HL-60 (cell line): ENCODE measurements around the gene KCTD5.
"Not testable (repeated sequence)": the region's sequence is repeated elsewhere in the genome, so short reads cannot be mapped to it uniquely, and the experiment has no call there.

Source experiments
- DNase-seq, 2 experiments: peaks; one replicate each; pipeline ENCODE4 v3.0.0-alpha.2; 2010 to 2020; ENCODE audit warnings: low read depth in 1 of 2, low spot score in 1 of 2
- H3K27ac ChIP-seq: fragments of 250-450 bp; sonication (Bioruptor Pico); replicated peaks from 2 replicates; pipeline ENCODE4 v1.5.1; 2020; ENCODE audit warnings: mild to moderate bottlenecking, moderate library complexity
- H3K27me3 ChIP-seq: fragments of 250-450 bp; sonication (Bioruptor Pico); 2 replicates; pipeline ENCODE4 v1.5.1; 2021; ENCODE audit warnings: mild to moderate bottlenecking, moderate library complexity; ENCODE audit not compliant: insufficient read depth, poor library complexity, severe bottlenecking
- H3K4me3 ChIP-seq: replicated peaks from 2 replicates; pipeline ENCODE4 v1.5.1; 2011; ENCODE audit warnings: mild to moderate bottlenecking, control low read depth, low read length; ENCODE audit not compliant: insufficient read depth
- GABPA ChIP-seq: IDR thresholded peaks from 2 replicates; pipeline ENCODE4 v1.6.1; 2012; ENCODE audit warnings: low read depth
- POLR2AphosphoS5 ChIP-seq: IDR thresholded peaks from 2 replicates; pipeline ENCODE4 v1.6.1; 2012; ENCODE audit warnings: low read depth
- SPI1 ChIP-seq: IDR thresholded peaks from 2 replicates; pipeline ENCODE4 v1.6.1; 2012; ENCODE audit warnings: low read depth, mild to moderate bottlenecking, borderline replicate concordance
- long read RNA-seq: library from polyadenylated mRNA; unstranded; transcript quantifications from one replicate; pipeline ENCODE4 v2.0.0, GENCODE V29; 2020
- TF ChIP-seq, protein P1 (sequence below): IDR thresholded peaks from one replicate; pipeline ENCODE4 v1.5.1; 2011; ENCODE audit warnings: low read length, control low read depth, inconsistent platforms; ENCODE audit not compliant: insufficient read depth
- TF ChIP-seq, protein P2 (sequence below): IDR thresholded peaks from 2 replicates; pipeline ENCODE4 v1.6.1; 2012; ENCODE audit warnings: low read depth; ENCODE audit not compliant: insufficient replicate concordance

Gene KCTD5, protein sequence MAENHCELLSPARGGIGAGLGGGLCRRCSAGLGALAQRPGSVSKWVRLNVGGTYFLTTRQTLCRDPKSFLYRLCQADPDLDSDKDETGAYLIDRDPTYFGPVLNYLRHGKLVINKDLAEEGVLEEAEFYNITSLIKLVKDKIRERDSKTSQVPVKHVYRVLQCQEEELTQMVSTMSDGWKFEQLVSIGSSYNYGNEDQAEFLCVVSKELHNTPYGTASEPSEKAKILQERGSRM
- long read RNA-seq, transcript KCTD5-201 (6 exons, 2,482 nt): major isoform, 56 of 61 reads
- long read RNA-seq, partial matches to known transcripts: 2 of 61 reads
- long read RNA-seq, other reads (novel, unspliced or antisense): 3 of 61 reads

DNA sequence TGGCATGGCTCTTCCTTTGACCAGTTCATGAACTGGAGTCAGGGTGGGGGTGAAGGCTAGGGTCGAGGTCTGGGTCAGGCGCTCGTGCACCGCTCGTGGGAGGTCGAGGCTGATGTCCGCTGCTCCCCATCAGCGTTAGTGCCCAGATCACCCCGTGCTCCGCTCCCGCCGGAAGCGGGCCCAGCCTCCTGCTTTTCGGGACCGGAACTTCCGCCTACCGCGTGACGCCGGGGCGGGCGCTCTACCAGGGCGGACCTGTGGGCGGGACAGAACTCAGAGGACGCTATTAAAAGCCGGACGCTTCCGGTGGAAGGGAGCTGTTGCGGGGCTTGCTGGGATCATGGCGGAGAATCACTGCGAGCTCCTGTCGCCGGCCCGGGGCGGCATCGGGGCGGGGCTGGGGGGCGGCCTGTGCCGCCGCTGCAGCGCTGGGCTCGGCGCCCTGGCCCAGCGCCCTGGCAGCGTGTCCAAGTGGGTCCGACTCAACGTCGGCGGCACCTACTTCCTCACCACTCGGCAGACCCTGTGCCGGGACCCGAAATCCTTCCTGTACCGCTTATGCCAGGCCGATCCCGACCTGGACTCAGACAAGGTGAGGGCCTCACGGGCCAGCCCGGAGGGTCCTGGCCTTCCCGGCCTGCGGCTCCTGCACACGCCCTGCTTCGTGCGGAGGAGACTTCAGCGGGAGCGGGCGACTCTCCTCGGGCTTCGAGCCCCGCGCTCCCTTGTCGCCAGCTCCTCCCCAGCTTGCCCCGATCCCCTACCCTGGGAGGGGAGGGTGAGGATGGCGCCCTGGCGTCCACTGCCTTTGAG, at the start of gene KCTD5:
Gene KCTD5 (plus strand): TSS at position 315 of the 813 bp plus-strand sequence. CDS start 26 bp downstream, at position 341.
- Histone ChIP-seq H3K27ac (peak within 1 kb of the TSS; percentile 73), H3K27me3 (no peaks in the 10 kb centered on the region), H3K4me3 (peak within 1 kb of the TSS; percentile 100)
- TF ChIP-seq, protein P1, sequence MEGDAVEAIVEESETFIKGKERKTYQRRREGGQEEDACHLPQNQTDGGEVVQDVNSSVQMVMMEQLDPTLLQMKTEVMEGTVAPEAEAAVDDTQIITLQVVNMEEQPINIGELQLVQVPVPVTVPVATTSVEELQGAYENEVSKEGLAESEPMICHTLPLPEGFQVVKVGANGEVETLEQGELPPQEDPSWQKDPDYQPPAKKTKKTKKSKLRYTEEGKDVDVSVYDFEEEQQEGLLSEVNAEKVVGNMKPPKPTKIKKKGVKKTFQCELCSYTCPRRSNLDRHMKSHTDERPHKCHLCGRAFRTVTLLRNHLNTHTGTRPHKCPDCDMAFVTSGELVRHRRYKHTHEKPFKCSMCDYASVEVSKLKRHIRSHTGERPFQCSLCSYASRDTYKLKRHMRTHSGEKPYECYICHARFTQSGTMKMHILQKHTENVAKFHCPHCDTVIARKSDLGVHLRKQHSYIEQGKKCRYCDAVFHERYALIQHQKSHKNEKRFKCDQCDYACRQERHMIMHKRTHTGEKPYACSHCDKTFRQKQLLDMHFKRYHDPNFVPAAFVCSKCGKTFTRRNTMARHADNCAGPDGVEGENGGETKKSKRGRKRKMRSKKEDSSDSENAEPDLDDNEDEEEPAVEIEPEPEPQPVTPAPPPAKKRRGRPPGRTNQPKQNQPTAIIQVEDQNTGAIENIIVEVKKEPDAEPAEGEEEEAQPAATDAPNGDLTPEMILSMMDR: no peak
- TF ChIP-seq POLR2AphosphoS5 (peak; percentile 95), SPI1 (no peak), GABPA (peak; percentile 100)
- TF ChIP-seq, protein P2, sequence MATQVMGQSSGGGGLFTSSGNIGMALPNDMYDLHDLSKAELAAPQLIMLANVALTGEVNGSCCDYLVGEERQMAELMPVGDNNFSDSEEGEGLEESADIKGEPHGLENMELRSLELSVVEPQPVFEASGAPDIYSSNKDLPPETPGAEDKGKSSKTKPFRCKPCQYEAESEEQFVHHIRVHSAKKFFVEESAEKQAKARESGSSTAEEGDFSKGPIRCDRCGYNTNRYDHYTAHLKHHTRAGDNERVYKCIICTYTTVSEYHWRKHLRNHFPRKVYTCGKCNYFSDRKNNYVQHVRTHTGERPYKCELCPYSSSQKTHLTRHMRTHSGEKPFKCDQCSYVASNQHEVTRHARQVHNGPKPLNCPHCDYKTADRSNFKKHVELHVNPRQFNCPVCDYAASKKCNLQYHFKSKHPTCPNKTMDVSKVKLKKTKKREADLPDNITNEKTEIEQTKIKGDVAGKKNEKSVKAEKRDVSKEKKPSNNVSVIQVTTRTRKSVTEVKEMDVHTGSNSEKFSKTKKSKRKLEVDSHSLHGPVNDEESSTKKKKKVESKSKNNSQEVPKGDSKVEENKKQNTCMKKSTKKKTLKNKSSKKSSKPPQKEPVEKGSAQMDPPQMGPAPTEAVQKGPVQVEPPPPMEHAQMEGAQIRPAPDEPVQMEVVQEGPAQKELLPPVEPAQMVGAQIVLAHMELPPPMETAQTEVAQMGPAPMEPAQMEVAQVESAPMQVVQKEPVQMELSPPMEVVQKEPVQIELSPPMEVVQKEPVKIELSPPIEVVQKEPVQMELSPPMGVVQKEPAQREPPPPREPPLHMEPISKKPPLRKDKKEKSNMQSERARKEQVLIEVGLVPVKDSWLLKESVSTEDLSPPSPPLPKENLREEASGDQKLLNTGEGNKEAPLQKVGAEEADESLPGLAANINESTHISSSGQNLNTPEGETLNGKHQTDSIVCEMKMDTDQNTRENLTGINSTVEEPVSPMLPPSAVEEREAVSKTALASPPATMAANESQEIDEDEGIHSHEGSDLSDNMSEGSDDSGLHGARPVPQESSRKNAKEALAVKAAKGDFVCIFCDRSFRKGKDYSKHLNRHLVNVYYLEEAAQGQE: peak; percentile 63
- DNase-seq: peak; percentile 92 to 97

DNA sequence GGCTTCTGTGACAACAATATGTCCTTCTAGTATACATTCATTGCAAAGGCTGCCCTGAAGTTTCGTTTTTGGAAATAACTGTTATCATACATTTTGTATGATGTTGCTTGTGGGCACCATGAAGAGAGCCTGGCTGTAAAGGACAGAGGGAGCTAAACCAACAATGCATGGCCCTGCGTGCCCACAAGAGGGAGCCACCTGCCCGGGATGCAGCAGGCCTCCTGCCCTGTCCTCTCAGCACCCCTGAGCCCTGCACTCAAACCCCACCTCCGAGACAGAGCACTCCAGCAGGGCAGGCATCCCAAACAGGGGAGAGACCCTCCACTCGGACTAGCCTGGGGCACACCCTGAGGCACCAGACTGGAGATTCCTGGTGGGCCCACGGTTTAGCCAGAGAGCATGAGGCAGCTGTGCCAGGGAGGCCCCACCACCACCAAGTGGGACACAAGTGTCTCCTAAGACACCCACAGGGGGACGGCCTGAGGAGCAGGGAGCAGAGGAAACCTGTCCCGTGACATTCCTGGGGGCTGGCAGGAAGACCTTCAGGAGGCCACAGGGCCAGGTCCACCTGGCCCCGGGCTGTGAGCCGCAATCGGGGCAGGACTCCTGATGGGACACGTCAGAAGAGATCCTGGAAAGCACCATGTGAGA, 43.1 kb upstream of the KCTD5 start:
- not testable (repeated sequence) for H3K27me3 ChIP-seq, H3K4me3 ChIP-seq, DNase-seq, H3K27ac ChIP-seq

DNA sequence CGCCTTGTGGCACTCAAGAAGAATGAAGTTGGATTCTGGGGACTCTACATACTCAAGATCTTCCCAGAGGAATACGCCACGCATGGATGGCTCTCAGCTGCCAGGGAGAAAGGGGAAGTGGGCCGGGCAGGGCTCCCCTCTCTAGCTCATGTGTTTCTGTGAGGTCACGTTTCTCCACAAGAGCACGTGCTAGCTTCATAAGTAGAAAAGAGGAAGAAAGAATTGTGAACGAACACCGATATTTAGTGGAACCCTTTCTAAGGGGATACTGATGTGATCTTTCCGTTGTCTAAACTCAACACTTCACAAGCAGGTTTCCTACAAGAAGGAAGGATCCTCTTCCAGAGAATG, 42.6 kb upstream of the KCTD5 start:
- not testable (repeated sequence) for H3K27ac ChIP-seq, H3K27me3 ChIP-seq, H3K4me3 ChIP-seq
- DNase-seq: peak in 1 of 2 experiments; percentile 4

DNA sequence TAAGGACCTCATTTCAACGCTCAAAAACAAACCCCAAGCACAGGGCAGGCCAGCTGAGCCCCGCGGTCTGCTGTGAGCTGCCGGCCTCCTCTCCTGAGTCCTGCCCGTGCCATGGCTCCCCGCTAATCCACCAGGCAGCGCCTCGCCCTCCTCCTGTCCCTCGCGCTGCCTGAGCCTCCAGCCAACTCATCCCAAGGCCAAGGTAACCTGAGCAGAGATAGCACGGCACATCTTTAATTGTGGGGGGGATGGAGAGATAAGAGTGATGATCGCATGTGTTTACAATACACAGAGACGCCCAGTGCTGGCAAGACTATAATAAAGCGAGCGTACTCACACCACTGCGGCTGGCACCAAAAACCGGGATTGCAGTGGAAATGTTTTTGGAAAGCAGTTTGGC, 39.8 kb upstream of the KCTD5 start:
- H3K27ac ChIP-seq, H3K27me3 ChIP-seq, DNase-seq, H3K4me3 ChIP-seq: not testable (repeated sequence)

DNA sequence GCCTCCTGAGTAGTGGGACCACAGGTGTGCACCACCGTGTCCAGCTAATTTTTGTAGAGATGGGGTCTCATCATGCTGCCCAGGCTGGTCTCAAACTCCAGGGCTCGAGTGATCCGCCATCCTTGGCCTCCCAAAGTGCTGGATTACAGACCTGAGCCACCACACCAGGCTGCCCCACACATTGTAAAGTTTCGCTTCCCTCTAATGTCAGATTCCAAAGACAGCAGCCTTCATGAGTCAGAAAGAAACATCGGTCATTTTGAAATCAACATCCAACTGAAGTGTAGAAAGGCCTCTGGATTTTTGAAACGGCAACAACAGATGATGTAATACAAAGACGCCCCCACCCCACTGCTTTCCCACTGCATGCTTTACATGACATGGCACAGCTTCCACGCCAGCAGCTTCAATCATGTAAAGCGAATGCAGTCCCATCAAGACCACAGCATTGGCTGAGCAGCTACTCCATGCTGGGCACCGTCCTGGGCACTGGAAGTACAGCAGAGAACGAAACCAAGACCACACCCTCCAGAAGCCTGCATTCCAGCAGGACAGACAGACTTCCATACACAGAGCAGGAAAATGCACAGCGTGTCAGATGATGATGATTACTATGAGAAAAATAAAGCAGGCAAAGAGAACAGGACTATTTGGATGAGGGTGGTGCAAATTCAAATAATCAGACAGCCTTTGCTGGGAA, 37.4 kb upstream of the KCTD5 start:
- DNase-seq, H3K4me3 ChIP-seq, H3K27me3 ChIP-seq, H3K27ac ChIP-seq: not testable (repeated sequence)

DNA sequence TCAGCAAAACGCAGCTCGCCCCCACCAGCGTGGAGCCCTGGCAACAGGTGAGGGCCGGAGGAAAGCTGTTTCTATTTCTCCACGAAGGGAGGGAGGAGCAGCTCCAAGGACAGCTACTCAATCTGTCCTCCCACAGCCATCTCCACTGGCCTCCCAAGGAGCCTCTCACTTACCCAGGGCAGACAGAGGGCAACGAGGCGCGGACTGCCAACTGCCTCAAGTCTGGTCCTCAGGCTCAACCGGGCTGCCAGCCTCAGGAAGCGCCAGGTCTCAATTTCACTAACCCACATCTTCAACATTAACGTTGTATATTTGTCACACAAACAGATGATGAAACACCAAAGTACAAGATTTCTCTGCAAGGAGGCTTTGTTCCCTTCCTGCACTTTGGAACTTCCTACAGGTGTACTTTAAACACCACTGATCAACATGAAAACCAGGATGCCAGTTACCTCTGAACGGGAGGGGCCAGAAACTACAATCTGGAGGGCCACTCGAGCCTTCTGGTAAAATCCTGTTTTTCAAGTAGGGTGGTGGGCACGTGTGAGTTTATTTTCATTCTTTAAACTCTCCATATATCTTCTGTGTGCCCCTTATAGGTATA, 31.0 kb upstream of the KCTD5 start:
- not testable (repeated sequence) for H3K4me3 ChIP-seq, DNase-seq, H3K27ac ChIP-seq, H3K27me3 ChIP-seq

DNA sequence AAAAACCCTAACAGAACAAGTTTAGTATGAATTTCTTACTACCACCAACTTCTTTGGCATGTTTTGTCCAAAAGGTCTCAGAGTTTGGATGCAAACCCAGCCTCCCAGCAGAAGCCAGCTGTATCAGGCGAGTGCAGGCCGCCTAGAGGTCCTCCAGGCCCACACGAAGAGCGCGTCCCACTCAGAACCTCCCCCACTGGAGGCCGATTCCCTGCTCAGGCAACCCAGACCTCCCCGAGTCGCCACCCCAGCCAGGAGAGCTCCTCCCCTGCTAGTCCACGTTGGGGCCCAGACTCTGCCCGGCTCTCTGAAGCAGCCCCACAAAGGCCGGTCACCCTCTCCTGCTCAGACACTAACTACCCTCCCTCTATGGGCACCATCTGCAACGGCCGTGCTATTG, 28.4 kb upstream of the KCTD5 start:
- DNase-seq, H3K4me3 ChIP-seq, H3K27me3 ChIP-seq, H3K27ac ChIP-seq: not testable (repeated sequence)

DNA sequence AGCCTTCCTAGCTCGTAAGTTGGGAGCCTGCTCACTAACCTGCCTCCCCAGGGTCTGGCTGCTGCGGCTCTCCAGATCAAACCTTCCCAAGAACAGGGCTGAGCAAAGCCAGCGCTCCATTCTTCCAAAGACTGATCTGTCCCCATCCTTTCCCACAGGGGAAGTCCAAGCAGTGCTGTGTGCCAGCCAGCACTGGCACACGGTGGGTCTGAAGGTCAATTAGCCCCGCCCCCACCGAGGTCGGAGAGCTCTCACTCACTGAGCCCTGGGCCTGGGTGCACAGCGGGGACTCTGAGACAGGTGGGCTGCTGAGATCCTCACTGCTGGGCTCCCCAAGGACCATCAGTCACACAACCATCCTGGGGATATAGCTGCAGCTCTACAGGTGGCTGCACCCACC, 27.4 kb upstream of the KCTD5 start:
- not testable (repeated sequence) for H3K27ac ChIP-seq, H3K27me3 ChIP-seq, DNase-seq, H3K4me3 ChIP-seq
